Stimulated activated CD8-positive, alpha-beta memory T cell treated with anti-CD3 and anti-CD28 coated beads, Interleukin-7, amount 100 ng/mL, for 1 hour (primary cell): ENCODE results near the gene PTP4A2.
"Not testable (repeated sequence)": the region's sequence is repeated elsewhere in the genome, so short reads cannot be mapped to it uniquely, and the experiment has no call there.

Experiments
- DNase-seq, 2 donors: peaks; one replicate each; pipeline ENCODE4 v3.0.0-alpha.2; 2020; ENCODE audit warnings: low read depth in 2 of 2

Gene PTP4A2

DNA sequence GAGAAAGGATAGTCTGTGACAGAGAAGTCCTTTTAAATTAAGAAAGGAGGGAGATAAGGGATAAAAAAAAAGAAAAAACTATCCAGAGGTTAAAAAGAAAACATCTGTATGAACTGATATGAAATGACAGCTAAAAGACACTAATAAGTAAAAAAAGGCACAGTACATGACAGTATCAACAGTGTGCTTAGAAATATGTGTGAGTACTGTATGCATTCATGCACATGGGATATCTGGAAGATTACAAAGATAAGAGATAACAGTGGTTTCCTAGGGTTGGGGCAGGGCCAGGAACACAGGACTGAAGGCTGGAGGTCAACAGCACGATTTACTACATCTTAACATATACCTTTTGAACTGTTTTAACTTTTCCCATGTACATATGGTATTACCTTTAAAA, 13.3 kb downstream of the PTP4A2 start:
- no peak for DNase-seq

- DNase-seq = no peak
Measured at GRCh38 chr1:31923901-31924535, 14.2 kb downstream of the PTP4A2 start.

DNA sequence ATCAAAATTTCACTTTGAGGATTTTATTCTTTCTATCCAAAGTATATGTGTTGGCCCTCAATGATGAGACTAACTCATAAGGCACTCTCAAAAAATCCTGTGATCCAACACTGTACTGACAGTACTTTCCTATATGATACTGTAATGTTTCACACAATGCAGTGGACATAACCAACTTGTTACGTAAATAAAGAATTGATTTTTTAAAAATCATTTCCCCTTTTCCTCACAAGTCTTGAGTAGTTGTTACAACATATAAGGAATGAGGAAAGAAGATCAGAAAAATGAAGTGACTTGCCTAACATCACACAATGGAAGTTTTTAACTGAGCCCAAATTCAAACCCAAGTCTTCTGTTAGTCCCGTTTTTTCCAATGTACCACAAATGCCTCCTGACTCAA, 17.2 kb downstream of the PTP4A2 start:
- DNase-seq = no peak

DNA sequence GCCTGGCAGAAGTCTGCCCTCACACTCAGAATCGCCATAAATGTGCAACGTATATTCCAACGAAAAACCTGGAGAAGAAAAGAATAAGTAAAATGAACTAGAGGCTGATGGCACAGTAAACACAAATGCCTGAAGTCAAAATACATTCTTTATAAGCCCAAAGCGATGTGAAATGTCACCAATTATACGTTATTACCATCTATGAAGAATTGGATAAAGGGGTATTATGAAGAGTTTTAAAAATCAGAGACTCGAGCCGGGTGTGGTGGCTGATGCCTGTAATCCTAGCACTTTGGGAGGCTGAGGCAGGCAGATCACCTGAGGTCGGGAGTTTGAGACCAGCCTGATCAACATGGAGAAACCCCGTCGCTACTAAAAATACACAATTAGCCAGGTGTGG, 18.6 kb downstream of the PTP4A2 start:
- DNase-seq = no peak

GRCh38 chr1:31915438-31915837, 22.7 kb downstream of the PTP4A2 start:
- DNase-seq = no peak

- no peak for DNase-seq
Measured at GRCh38 chr1:31913968-31914367, 24.2 kb downstream of the PTP4A2 start.

GRCh38 chr1:31912839-31913239, 25.3 kb downstream of the PTP4A2 start:
- no peak for DNase-seq

DNA sequence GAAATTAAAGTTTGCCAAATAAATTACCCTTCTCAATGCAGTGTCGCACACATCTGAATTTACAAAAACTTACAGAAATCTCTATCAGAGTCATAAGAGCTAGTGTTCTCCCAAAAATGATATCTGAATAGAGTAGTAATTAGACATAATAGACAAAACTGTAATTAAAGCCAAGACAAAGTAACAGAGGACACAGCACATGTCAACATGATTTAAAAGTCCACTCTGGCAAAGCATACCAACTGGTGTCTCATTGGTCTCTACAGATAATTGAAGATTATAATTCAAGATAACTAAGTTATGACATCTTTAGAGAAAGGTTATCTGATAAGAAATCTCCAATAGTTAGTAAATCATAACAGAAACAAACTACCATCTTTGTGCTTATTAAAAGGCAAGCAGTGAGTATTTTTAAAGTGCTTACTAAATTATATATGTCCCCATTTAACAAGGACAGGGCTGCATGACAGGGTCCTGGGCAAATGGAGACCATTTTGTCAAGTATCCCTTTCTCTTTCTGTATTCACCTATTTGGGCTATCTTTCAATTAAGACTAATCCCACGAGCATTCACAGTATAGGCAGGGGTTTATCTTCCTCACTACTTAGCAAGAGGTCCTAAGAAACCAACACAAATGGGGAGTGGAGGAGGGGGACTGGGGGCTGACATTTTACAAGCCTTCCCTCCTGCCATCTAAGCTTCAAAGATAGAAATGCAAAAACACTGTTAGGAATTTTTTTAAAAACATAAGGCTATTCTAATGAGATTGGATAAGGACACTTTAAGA, 26.0 kb downstream of the PTP4A2 start:
- no peak for DNase-seq

- DNase-seq = no peak
Measured at GRCh38 chr1:31910933-31911332, 27.2 kb downstream of the PTP4A2 start.

DNA sequence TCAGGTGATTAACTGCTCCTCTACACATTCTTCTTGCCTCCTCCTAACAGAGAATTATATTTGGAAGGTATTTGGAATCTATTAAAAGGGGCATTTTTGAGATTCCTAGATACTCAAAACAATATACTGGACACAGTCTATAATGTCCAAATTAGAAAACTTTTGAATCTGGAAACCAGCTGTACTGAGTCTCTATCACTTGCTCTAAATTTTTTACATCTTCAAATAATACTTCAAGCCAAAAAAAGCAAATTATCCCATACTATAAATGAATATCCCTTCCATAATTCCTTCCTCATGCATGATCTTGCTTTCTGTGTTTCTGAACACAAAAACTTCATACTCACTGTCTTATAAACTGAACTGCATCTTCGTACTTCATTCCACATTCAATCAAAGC, 28.5 kb downstream of the PTP4A2 start:
- DNase-seq = no peak

- no peak for DNase-seq
Measured at GRCh38 chr1:31906557-31906956, 31.6 kb downstream of the PTP4A2 start.

GRCh38 chr1:31905681-31906080, 32.5 kb downstream of the PTP4A2 start:
- no peak for DNase-seq

- DNase-seq = no peak
Measured at GRCh38 chr1:31905093-31905509, 33.1 kb downstream of the PTP4A2 start.

GRCh38 chr1:31904339-31905092, 33.7 kb downstream of the PTP4A2 start:
- DNase-seq = no peak

- no peak for DNase-seq
Measured at GRCh38 chr1:31902510-31902860, 35.7 kb downstream of the PTP4A2 start.

- no peak for DNase-seq
Measured at GRCh38 chr1:31901838-31902509, 36.2 kb downstream of the PTP4A2 start.

DNA sequence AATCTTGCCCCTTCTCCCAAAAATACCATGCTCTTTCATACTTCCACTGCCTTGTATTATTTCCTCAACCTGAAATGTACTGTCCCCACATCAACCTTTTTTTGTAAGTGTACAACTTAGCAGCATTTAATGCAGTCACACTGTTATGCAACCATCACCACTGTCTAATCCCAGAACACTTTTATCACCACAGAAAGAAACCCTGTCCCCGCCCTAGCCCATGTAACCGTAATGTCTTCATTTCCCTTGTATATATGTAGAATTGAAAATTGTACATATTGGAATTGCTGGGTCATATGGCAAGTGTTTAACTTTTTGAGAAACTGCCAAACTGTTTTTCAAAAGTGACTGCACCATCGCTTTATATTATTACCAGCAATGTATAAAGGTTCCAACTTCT, 37.4 kb downstream of the PTP4A2 start:
- DNase-seq = no peak

DNA sequence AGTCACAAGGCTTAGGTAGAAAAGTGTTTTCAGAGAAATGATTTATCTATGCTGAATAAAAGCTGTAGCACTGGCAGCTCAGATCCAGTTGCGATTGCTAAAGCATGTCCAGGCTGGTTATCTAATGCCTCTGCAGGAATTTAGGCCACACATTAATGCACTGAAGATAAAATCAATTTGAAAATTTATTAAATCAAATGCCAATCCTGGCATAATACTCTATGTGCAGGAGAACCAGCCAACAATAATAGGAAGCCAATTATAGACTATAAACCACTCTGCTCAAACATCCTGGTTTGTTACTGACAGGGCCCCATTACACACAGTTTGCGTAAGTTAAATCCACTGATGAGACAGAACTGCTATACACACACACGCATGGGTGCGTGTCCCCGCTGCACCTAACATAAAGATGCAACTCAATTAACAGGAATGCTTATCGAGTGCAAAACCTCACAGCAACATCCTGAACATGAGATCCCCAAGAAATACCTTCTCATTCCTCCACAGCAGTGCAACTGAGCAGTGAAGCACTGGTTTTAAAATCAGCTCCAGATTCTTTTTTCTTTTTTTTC, 40.6 kb downstream of the PTP4A2 start:
- DNase-seq = no peak

DNA sequence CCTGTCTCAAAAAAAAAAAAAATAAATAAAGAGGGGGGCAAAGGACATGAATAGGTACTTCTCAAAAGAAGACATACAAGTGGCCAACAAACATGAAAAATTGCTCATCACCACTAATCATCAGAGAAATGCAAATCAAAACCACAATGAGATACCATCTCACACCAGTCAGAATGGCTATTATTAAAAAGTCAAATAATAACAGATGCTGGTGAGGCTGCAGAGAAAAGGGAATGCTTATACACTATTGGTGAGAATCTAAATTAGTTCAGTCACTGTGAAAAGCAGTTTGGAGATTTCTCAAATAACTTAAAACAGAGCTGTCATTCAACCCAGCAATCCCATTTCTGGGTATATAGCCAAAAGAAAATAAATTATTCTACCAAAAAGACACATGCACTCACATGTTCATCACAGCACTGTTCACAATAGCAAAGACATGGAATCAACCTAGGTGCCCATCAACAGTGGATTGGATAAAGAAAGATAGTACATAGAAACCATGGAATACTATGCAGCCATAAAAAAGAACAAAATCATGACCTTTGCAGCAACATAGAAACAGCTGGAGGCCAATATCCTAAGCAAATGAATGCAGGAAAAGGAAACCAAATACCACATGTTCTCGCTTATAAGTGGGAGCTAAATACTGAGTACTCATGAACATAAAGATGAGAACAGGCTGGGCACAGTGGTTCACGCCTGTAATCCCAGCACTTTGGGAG, 42.5 kb downstream of the PTP4A2 start:
- DNase-seq = not testable (repeated sequence)

DNA sequence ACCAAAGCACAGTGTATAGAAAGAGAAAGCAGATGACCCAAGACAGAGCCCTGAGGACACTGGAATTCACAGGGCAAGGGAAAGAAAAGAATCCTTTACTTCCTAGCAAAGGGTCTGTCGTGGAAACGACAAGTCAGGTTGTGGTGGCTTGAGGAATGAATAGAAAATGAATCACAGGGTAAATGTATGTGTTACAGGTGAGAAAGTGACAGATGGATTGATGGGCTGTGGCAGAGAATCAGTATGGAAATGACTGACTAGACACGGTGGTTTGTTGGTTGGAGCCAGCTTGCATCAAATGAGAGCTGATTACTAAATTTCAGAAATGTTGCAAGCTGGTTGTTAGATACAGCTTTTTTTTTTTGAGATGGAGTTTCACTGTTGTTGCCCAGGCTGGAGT, 46.9 kb downstream of the PTP4A2 start:
- no peak for DNase-seq

DNA sequence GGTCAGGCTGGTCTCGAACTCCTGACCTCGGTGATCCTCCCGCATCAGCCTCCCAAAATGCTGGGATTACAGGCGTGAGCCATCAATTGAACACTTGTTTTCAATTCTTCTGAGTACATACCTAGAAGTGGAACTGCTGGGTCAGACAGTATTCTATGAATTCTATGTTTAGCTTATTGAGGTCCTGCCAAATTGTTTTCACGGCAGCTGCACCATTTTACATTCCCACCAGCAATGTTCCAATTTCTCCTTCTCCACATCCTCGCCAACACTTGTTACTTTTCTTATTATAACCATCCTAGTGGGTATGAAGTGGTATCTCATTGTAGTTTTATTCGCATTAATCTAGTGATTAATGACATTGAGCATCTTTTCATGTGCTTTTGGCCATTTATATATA, 49.9 kb downstream of the PTP4A2 start:
- DNase-seq = no peak
